Upper lobe of left lung (tissue), 4 donors: ENCODE data around the gene KLRF1.

ENCODE experiments used
- EP300 ChIP-seq, 4 donors: sonication (generic); formaldehyde crosslinking; IDR thresholded peaks; one replicate each; pipeline ENCODE4 v1.5.1; 2017; ENCODE audit warnings: antibody characterized with exemption in 4 of 4, control low read depth in 2 of 4
- POLR2AphosphoS5 ChIP-seq, 2 donors: sonication (generic); formaldehyde crosslinking; IDR thresholded peaks; one replicate each; pipeline ENCODE4 v1.5.1; 2017; ENCODE audit warnings: antibody characterized with exemption in 2 of 2
- TF ChIP-seq, protein P1 (sequence below), 6 experiments: fragments of 450-650 bp in 4 of 6; fragments of 200-600 bp in 2 of 6; sonication (generic) in 2 of 6; IDR thresholded peaks; one replicate each; pipeline ENCODE4 v1.5.1; 2016 to 2019; ENCODE audit warnings: antibody characterized with exemption in 6 of 6

DNA sequence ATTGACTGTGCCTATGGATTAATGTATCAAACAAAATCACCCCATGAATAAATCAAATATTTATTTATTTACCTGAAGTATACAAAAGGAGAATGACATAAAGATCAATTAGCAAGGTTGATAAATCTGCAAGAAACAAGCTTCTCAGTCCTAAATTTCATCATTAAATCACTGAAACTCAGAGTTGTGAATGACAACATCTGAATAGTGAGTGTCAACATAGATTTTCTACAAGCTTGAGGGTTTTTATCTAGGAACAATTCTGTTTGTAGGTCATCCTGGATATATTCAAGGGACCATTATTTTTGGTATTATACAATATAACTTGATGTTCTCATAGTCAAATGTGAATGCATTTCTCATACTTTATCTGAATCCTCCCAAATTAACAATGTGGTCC is 17.4 kb upstream of the KLRF1 start:
- TF ChIP-seq, protein P1, sequence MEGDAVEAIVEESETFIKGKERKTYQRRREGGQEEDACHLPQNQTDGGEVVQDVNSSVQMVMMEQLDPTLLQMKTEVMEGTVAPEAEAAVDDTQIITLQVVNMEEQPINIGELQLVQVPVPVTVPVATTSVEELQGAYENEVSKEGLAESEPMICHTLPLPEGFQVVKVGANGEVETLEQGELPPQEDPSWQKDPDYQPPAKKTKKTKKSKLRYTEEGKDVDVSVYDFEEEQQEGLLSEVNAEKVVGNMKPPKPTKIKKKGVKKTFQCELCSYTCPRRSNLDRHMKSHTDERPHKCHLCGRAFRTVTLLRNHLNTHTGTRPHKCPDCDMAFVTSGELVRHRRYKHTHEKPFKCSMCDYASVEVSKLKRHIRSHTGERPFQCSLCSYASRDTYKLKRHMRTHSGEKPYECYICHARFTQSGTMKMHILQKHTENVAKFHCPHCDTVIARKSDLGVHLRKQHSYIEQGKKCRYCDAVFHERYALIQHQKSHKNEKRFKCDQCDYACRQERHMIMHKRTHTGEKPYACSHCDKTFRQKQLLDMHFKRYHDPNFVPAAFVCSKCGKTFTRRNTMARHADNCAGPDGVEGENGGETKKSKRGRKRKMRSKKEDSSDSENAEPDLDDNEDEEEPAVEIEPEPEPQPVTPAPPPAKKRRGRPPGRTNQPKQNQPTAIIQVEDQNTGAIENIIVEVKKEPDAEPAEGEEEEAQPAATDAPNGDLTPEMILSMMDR (IDR thresholded peaks at IDR 0.05), result no peak
- no peak for TF ChIP-seq POLR2AphosphoS5 (IDR thresholded peaks at IDR 0.05)
- no peak for TF ChIP-seq EP300 (IDR thresholded peaks at IDR 0.05)
